Measurements from ENCODE around the gene CLDN3.

Gene CLDN3

DNA sequence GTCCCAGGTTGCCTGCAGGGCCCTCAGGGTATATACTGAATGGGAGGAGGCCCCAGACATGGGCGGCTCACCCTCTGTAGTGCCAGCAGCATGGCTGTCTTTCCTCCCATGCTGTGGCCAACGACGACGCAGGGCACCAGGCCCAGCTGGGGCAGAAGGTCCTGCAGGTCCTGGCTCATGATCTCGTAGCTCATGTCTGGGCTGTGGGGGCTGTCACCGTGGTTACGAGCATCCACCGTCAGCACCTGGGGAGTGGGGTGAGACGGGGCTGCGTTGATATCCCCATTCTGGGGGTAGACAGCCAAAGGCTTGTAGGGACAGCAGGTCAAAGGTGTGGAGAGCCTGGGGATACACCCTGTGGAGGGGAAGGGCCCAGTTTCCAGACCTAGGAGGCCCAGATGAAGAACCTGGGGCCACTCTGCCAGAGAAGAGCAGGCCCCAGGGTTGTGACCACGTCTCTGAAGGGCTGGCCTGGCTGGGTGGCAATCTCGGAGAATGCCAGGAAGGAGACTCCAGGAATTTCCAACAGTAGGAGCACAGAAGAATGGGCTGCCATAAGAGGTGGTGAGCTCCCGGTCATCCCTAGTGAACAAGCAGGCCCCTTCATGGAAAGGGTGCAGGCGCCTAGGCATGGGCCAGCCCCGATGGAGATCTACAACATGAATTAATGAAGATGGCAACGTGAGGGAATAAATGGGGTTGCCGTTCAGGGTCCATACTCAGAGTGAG lies 32.4 kb downstream of the CLDN3 start:
- DNase-seq (ENCODE audit: low spot score), result peak; percentile 24
- TF ChIP-seq CTCF (IDR thresholded peaks at IDR 0.05; ENCODE audit: extremely low read depth, insufficient read depth, missing control alignments), result no peak
- in situ Hi-C loops (cut with MboI; ENCODE audit: low pct_unique_long_range_greater_than_20kb, low sequenced_read_pairs, unreplicated experiment), result loop anchor here (10.0 kb wide), 1 partner anchor 123 kb away; no protein-coding TSS in a partner anchor

DNA sequence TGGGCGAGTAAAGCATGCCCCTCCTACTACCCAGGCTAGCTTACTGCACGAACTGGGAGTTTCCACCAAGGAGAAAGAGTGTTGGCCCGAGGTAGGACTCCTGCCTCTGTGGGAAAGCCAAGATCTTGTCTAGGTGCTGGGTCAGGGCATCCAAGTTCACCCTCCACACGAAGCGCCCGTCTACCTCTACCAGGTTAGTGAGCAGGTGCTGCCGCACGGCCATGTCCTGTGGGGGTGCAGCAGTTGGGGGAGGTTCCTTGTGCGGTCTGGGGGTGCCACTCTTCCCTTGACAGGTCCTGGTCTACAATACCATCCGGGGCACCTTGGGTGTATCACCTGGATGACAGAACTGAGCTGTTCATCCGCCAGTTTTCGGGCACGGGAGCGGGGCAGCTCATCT lies 33.2 kb downstream of the CLDN3 start:
- DNase-seq (ENCODE audit: low spot score), result no peak
- in situ Hi-C loops (cut with MboI; ENCODE audit: low pct_unique_long_range_greater_than_20kb, low sequenced_read_pairs, unreplicated experiment), result loop anchor here (10.0 kb wide), 1 partner anchor 122 kb away; no protein-coding TSS in a partner anchor
- no peak for TF ChIP-seq CTCF (IDR thresholded peaks at IDR 0.05; ENCODE audit: extremely low read depth, insufficient read depth, missing control alignments)

- in situ Hi-C loops (cut with MboI; ENCODE audit: low pct_unique_long_range_greater_than_20kb, low sequenced_read_pairs, unreplicated experiment), result loop anchor here (10.0 kb wide), 1 partner anchor 121 kb away; no protein-coding TSS in a partner anchor
- TF ChIP-seq CTCF (IDR thresholded peaks at IDR 0.05; ENCODE audit: extremely low read depth, insufficient read depth, missing control alignments), result no peak
- no peak for DNase-seq (ENCODE audit: low spot score)
These were observed 34.6 kb downstream of the CLDN3 start for GRCh38 chr7:73735528-73735905.

DNA sequence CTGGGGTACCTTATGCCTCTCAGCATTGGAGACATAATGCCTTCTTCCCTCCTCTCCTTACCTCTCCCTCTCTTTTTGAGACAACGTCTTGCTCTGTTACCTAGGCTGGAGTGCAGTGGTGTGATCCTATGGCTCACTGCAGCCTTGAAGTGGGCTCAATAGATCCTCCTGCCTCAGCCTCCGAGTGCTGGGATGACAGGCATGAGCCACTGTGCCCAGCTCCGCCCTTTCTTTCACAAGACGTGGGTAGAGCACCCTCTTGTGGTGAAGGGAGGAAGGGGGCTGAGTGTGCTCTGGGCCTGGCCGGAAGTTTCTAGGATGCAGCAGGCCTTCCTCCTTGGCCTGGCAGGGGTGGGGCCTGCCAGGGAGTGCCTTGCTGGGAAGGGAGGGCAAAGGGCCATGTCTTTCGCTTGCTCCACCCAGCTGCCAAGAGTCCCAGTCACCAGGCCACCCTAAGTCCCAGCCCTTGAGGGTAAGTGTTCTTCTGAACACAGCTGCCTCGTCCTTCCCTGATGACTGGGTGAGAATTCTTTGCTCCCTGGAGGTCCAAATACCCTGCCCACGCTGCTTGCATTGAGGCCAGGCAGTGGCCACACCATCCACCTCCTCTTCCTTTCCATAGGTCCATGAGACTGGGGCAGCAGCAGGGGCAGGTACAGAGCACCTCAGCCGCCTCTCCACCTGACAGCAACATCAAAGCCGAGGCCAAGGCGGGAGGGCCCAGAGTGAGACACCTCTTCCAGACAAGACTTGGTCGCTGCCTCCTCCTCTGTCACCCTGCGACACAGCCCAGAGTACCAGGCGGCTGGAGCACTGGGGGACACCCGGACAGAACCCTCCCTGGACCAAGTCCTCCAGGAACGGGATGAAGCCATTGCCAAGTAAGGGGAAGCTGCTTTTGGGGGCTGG lies 35.2 kb downstream of the CLDN3 start:
- DNase-seq (ENCODE audit: low spot score), result peak; percentile 70
- in situ Hi-C loops (cut with MboI; ENCODE audit: low pct_unique_long_range_greater_than_20kb, low sequenced_read_pairs, unreplicated experiment), result loop anchor here (10.0 kb wide), 1 partner anchor 120 kb away; no protein-coding TSS in a partner anchor
- peak; percentile 87 for TF ChIP-seq CTCF (IDR thresholded peaks at IDR 0.05; ENCODE audit: extremely low read depth, insufficient read depth, missing control alignments)

- TF ChIP-seq CTCF (IDR thresholded peaks at IDR 0.05; ENCODE audit: extremely low read depth, insufficient read depth, missing control alignments), result no peak
- in situ Hi-C loops (cut with MboI; ENCODE audit: low pct_unique_long_range_greater_than_20kb, low sequenced_read_pairs, unreplicated experiment), result loop anchor here (10.0 kb wide), 1 partner anchor 118 kb away; no protein-coding TSS in a partner anchor
- no peak for DNase-seq (ENCODE audit: low spot score)
These were observed 37.7 kb downstream of the CLDN3 start for GRCh38 chr7:73732397-73732796.

GRCh38 chr7:73730485-73730884 lies 39.6 kb downstream of the CLDN3 start:
- in situ Hi-C loops (cut with MboI; ENCODE audit: low pct_unique_long_range_greater_than_20kb, low sequenced_read_pairs, unreplicated experiment), result loop anchor here (10.0 kb wide), 1 partner anchor 116 kb away; no protein-coding TSS in a partner anchor
- no peak for DNase-seq (ENCODE audit: low spot score)
- TF ChIP-seq CTCF (IDR thresholded peaks at IDR 0.05; ENCODE audit: extremely low read depth, insufficient read depth, missing control alignments), result no peak

All from GM13977 (cell line).